ENCODE results near the gene TBC1D16.

GRCh38 chr17:80084773-80085172 is 49.1 kb upstream of the TBC1D16 start:
- TF ChIP-seq, protein P1, sequence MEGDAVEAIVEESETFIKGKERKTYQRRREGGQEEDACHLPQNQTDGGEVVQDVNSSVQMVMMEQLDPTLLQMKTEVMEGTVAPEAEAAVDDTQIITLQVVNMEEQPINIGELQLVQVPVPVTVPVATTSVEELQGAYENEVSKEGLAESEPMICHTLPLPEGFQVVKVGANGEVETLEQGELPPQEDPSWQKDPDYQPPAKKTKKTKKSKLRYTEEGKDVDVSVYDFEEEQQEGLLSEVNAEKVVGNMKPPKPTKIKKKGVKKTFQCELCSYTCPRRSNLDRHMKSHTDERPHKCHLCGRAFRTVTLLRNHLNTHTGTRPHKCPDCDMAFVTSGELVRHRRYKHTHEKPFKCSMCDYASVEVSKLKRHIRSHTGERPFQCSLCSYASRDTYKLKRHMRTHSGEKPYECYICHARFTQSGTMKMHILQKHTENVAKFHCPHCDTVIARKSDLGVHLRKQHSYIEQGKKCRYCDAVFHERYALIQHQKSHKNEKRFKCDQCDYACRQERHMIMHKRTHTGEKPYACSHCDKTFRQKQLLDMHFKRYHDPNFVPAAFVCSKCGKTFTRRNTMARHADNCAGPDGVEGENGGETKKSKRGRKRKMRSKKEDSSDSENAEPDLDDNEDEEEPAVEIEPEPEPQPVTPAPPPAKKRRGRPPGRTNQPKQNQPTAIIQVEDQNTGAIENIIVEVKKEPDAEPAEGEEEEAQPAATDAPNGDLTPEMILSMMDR (conservative IDR thresholded peaks at IDR 0.05) = no peak
- TF ChIP-seq ZFX (IDR thresholded peaks at IDR 0.05) = no peak

Data from C4-2B (cell line).